Measurements from ENCODE around the gene TRIM15.

Gene TRIM15

DNA sequence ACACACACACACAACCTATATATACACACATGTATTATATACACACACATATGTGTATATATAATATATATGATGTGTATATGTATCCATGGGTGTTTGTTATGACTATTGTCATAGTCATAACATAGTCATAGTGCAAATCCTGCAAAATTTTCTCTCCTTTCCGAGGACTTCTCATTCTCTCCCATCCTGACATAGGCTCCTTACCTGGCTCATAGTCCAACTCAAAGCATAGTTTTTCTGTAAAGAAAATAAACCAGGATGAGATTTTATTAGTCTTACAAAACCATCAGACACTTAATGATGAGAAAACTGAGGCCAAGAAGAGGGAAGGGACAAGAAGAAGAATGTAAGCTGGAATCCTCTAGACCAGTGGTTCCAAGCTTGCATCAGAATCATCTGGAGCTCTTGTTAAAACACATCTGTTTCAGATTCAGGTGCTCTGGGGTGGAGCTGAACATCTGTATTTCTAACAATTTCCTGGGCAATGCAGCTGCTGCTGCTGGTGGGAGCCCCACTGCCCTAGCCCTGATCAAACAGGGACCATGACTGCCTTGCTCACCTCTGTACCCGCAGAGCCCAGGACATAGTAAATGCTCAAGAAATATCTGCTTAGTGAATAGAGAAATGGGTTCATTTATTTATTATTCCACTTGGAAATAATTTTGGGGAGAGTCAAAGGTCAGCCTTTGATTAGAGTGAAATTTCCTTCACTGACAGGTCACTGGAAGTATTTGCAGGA is 7.7 kb upstream of the TRIM15 start:
- Histone ChIP-seq H3K27me3 (ENCODE audit: control insufficient read depth, insufficient read depth, low read length) (peaks cover 37% of the 10 kb centered on the region), H3K9ac (ENCODE audit: low read length) (no peak overlapping the region), H3K27ac (ENCODE audit: low read depth, low read length) (no peak overlapping the region), H3K9me3 (ENCODE audit: control insufficient read depth, insufficient read depth, low read depth, low read length) (no peaks in the 10 kb centered on the region), H3K36me3 (ENCODE audit: control insufficient read depth, insufficient read depth, low read length) (no peaks in the 10 kb centered on the region), H3K4me3 (ENCODE audit: low read depth, low read length) (no peak overlapping the region), H3K4me1 (ENCODE audit: control insufficient read depth, insufficient read depth, low read length) (no peaks in the 10 kb centered on the region)

DNA sequence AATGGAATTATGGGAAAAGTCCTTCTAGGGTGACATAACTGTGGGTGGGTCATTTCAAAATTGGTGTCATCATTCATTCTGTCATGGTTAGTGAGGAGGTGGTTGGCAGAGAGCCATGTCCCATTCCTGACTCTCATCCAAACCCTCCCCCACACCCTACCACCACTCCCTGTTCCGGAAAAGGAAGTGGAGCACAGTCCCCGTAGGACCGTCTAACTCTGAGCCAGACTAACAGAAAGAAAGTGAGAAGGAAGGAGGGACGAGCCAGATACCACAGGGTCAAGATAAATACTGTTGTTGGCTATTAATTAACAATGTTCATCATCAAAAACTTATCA is 7.1 kb upstream of the TRIM15 start:
- Histone ChIP-seq H3K27me3 (ENCODE audit: control insufficient read depth, insufficient read depth, low read length) (peaks cover 37% of the 10 kb centered on the region), H3K4me1 (ENCODE audit: control insufficient read depth, insufficient read depth, low read length) (no peaks in the 10 kb centered on the region), H3K4me3 (ENCODE audit: low read depth, low read length) (no peak overlapping the region), H3K27ac (ENCODE audit: low read depth, low read length) (no peak overlapping the region), H3K9ac (ENCODE audit: low read length) (no peak overlapping the region), H3K9me3 (ENCODE audit: control insufficient read depth, insufficient read depth, low read depth, low read length) (no peaks in the 10 kb centered on the region), H3K36me3 (ENCODE audit: control insufficient read depth, insufficient read depth, low read length) (no peaks in the 10 kb centered on the region)

DNA sequence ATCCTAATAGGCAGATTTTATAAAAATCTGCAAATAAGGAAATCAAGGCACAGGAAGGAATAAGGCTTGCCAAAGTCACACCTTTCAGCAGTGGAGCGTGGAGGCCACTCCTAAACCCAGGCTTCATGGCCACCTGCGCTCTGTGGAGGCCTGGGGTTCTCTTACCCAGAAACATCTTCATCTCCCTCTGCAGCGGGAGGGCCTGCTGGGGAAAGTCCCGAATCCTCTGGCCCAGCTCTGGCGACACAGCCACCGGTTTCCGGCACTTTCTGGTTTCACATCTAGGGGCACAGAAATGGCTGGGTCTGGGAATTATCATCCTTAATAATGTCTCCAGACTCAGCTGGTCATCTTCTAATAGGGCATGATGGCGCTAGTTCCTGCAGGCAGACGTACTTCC is 6.6 kb upstream of the TRIM15 start:
- H3K4me1 ChIP-seq (ENCODE audit: control insufficient read depth, insufficient read depth, low read length) = no peaks in the 10 kb centered on the region
- no peak overlapping the region for H3K9ac ChIP-seq (ENCODE audit: low read length)
- no peaks in the 10 kb centered on the region for H3K36me3 ChIP-seq (ENCODE audit: control insufficient read depth, insufficient read depth, low read length)
- no peak overlapping the region for H3K27ac ChIP-seq (ENCODE audit: low read depth, low read length)
- H3K9me3 ChIP-seq (ENCODE audit: control insufficient read depth, insufficient read depth, low read depth, low read length) = no peaks in the 10 kb centered on the region
- H3K4me3 ChIP-seq (ENCODE audit: low read depth, low read length) = no peak overlapping the region
- H3K27me3 ChIP-seq (ENCODE audit: control insufficient read depth, insufficient read depth, low read length) = peaks cover 37% of the 10 kb centered on the region

DNA sequence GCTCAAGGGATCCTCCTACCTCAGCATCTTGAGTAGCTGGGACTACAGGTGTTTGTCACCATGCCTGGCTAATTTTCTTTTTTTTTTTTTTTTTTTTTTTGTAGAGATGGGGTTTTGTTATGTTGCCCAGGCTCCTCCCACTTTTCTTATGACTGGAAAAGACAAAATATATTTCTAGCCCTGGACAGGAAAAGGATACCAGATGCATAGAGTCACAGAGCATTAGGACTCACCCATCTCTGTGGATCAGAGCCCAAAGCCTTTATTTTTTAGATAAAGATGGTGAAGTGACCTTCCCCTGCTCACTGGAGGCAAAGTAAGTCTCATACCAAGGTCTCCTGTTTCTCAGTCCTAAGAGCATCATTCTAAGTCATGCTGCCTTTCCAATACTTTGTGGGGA is 5.8 kb upstream of the TRIM15 start:
- H3K27ac ChIP-seq (ENCODE audit: low read depth, low read length) = no peak overlapping the region
- H3K4me3 ChIP-seq (ENCODE audit: low read depth, low read length) = no peak overlapping the region
- H3K36me3 ChIP-seq (ENCODE audit: control insufficient read depth, insufficient read depth, low read length) = no peaks in the 10 kb centered on the region
- H3K27me3 ChIP-seq (ENCODE audit: control insufficient read depth, insufficient read depth, low read length) = peaks cover 34% of the 10 kb centered on the region
- no peaks in the 10 kb centered on the region for H3K9me3 ChIP-seq (ENCODE audit: control insufficient read depth, insufficient read depth, low read depth, low read length)
- H3K9ac ChIP-seq (ENCODE audit: low read length) = no peak overlapping the region
- no peaks in the 10 kb centered on the region for H3K4me1 ChIP-seq (ENCODE audit: control insufficient read depth, insufficient read depth, low read length)

DNA sequence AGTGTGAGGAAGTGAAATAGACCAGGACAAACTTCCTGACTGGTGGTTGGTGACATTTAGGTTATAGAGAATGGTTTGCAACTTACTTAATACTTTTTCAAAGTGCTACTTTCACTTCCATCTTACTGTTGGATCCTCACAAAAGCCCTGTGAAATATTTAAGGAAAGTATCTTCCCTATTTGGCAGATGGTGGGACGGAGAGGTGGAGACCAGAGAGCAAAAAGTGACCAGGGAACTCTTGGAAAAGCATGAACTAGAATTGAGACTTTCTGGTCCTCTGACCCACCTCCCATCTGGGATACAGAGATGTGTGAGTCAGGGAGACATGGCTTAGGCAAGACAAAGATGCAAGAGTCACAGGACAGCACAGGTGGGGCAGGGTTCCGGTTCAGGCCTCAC is 5.3 kb upstream of the TRIM15 start:
- no peaks in the 10 kb centered on the region for H3K36me3 ChIP-seq (ENCODE audit: control insufficient read depth, insufficient read depth, low read length)
- peaks cover under 1% of the 10 kb centered on the region; the same call in 1 of the 2 replicates for H3K4me1 ChIP-seq (ENCODE audit: control insufficient read depth, insufficient read depth, low read length)
- no peaks in the 10 kb centered on the region for H3K9me3 ChIP-seq (ENCODE audit: control insufficient read depth, insufficient read depth, low read depth, low read length)
- H3K27ac ChIP-seq (ENCODE audit: low read depth, low read length) = no peak overlapping the region
- no peak overlapping the region for H3K9ac ChIP-seq (ENCODE audit: low read length)
- peaks cover 32% of the 10 kb centered on the region for H3K27me3 ChIP-seq (ENCODE audit: control insufficient read depth, insufficient read depth, low read length)
- no peak overlapping the region for H3K4me3 ChIP-seq (ENCODE audit: low read depth, low read length)

DNA sequence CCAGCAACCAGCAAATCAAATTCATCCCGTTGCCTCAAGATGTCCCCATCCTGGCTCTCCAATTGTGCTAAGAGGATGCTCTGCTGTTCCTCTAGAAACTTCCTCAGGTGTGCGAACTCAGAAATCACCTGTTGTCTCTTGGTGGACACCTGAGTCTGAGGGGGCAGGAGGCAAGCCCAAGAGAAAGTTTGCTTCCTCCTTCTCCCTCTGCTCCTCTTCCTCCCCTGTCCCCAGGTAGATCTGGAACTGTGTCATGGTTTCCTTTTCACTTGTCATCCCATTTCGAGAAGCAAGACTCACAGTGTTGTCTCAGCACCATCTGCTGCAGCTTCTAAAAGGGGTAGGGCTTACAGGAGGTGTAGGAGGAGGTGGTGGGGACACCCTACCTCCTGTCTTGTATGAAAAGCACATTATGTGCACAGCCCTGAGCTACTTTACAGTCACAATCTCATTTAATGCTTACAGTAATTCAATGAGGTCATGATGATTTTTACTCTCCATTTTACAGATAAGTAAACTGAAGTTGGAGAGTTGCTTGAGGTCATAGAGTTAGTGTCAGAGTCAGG is 4.8 kb upstream of the TRIM15 start:
- no peak overlapping the region for H3K4me3 ChIP-seq (ENCODE audit: low read depth, low read length)
- H3K36me3 ChIP-seq (ENCODE audit: control insufficient read depth, insufficient read depth, low read length) = no peaks in the 10 kb centered on the region
- H3K4me1 ChIP-seq (ENCODE audit: control insufficient read depth, insufficient read depth, low read length) = peaks cover 6% of the 10 kb centered on the region; the same call in 1 of the 2 replicates
- H3K9ac ChIP-seq (ENCODE audit: low read length) = no peak overlapping the region
- peaks cover 29% of the 10 kb centered on the region for H3K27me3 ChIP-seq (ENCODE audit: control insufficient read depth, insufficient read depth, low read length)
- H3K9me3 ChIP-seq (ENCODE audit: control insufficient read depth, insufficient read depth, low read depth, low read length) = no peaks in the 10 kb centered on the region
- H3K27ac ChIP-seq (ENCODE audit: low read depth, low read length) = no peak overlapping the region

DNA sequence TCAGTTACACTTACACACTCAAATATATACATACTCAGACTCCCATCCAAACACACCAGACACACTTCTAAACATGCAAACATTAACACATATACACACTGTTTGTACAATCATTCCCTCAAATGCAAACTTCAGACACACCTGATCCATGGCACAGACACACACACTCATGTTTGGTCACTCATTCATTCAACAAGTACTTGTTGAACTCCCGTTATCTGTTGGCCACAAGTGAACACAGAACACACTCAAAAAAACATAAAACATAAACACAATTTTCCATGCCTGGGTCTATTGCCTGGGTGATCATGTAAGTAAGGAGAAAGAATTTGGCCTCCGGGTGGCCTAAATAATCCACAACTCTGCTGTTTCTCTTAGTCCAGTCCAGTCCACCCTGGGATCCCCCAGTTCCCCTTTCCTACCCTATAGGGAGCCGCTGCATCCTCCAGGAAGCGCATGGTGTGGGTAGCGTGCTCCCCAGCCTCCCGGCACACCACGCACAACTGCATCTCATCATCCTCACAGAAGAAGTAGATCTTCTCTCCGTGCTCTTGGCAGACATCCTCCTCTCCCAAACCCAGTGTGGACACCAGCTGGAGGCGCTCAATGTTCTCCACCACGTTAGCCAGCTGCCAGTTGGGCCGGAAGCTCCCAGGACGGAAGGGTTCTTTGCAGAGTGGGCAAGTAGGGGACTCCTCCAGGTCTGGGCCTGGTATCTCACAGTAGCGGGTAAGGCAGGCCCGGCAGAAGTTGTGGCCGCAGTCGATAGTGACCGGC is 3.1 kb upstream of the TRIM15 start:
- Histone ChIP-seq H3K9me3 (ENCODE audit: control insufficient read depth, insufficient read depth, low read depth, low read length) (no peaks in the 10 kb centered on the region), H3K27ac (ENCODE audit: low read depth, low read length) (no peak overlapping the region), H3K27me3 (ENCODE audit: control insufficient read depth, insufficient read depth, low read length) (peaks cover 19% of the 10 kb centered on the region), H3K4me1 (ENCODE audit: control insufficient read depth, insufficient read depth, low read length) (peaks cover 6% of the 10 kb centered on the region; the same call in 1 of the 2 replicates), H3K36me3 (ENCODE audit: control insufficient read depth, insufficient read depth, low read length) (no peaks in the 10 kb centered on the region), H3K9ac (ENCODE audit: low read length) (no peak overlapping the region), H3K4me3 (ENCODE audit: low read depth, low read length) (no peak overlapping the region)

DNA sequence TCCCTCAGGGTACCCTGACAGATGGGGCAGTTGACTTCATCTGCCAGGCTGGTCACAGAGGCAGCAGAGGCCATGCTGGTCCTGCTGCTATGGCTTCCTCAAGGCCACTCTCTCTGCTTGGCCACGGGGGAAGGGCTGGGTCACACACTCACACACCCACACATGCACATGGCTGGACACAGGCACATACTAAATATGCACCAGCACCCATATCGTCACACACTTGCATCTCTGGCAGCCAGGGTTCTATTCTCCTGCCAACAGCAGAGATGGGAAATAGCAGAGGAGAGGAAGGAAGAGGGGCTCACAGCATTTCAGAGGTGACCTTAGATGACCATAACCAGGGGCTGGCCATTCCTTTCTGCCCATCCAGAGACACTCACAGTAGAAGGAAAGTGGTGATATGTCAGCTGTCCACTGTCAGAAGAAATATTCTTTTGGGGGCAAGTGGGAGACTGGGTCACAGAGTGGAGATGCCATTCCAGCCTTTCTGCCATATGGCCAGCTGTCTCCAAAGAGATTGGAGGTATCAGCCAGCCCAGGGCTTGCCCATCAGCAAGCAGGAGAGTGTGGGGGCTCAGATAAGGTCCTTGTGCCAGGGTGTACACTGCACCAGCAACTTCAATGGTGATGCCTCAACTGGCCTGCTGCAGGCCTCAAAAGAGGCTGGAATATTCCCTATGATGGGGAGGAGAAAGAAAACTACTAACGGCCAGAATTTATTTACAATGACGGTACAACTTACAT is 2.4 kb upstream of the TRIM15 start, which contains the start of gene TRIM10:
TSS of gene TRIM10 (minus strand) at position 427 of the 747 bp plus-strand sequence. CDS start at position 74, 353 bp downstream.
- H3K27ac ChIP-seq (ENCODE audit: low read depth, low read length) = no peak within 1 kb of the TSS
- H3K4me3 ChIP-seq (ENCODE audit: low read depth, low read length) = no peak within 1 kb of the TSS
- no peaks in the 10 kb centered on the region for H3K9me3 ChIP-seq (ENCODE audit: control insufficient read depth, insufficient read depth, low read depth, low read length)
- H3K36me3 ChIP-seq (ENCODE audit: control insufficient read depth, insufficient read depth, low read length) = no peaks in the 10 kb centered on the region
- H3K4me1 ChIP-seq (ENCODE audit: control insufficient read depth, insufficient read depth, low read length) = peaks cover 6% of the 10 kb centered on the region; the same call in 1 of the 2 replicates
- peaks cover 19% of the 10 kb centered on the region for H3K27me3 ChIP-seq (ENCODE audit: control insufficient read depth, insufficient read depth, low read length)
- no peak within 1 kb of the TSS for H3K9ac ChIP-seq (ENCODE audit: low read length)

DNA sequence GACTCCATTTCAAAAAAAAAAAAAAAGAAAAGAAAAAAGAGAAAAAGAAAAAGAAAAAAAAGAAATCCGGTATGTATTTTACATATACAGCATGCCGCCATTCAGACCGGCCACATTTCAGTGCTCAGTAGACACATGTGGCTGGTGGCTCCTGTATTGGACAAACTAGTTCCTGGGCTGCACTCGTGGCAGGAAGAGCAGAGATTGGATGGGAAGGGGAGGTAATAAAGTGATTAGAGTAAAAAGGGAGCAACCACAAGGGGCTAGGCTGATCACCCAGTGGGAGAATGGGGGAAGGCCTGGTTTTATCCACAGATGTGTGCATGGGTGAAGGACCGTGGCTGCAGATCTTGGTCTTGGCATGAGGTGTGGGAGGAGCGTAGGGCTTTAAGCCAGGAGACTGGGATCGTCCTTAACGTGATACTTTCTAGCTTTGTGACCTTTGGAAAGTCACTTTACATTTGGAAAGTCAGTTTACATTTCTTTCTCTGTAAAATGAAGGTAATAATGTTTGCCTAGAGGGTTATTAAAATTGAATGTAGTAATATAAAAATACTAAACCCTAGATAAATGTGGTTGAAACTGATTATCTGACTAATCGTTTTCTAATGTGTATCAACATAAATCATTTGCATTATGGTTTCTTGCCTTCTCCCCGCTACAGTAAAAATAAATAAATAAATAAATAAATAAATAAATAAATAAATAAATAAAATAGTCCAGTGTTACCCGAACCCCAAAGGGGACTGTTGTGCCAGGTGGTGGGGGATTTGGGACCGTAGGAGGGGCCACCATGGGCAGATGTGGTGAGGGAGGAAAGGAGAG is 869 bp upstream of the TRIM15 start:
- H3K4me3 ChIP-seq (ENCODE audit: low read depth, low read length) = no peak overlapping the region
- H3K4me1 ChIP-seq (ENCODE audit: control insufficient read depth, insufficient read depth, low read length) = peaks cover 6% of the 10 kb centered on the region; the same call in 1 of the 2 replicates
- H3K27ac ChIP-seq (ENCODE audit: low read depth, low read length) = no peak overlapping the region
- no peaks in the 10 kb centered on the region for H3K36me3 ChIP-seq (ENCODE audit: control insufficient read depth, insufficient read depth, low read length)
- peaks cover 23% of the 10 kb centered on the region for H3K27me3 ChIP-seq (ENCODE audit: control insufficient read depth, insufficient read depth, low read length)
- H3K9ac ChIP-seq (ENCODE audit: low read length) = no peak overlapping the region
- no peaks in the 10 kb centered on the region for H3K9me3 ChIP-seq (ENCODE audit: control insufficient read depth, insufficient read depth, low read depth, low read length)

DNA sequence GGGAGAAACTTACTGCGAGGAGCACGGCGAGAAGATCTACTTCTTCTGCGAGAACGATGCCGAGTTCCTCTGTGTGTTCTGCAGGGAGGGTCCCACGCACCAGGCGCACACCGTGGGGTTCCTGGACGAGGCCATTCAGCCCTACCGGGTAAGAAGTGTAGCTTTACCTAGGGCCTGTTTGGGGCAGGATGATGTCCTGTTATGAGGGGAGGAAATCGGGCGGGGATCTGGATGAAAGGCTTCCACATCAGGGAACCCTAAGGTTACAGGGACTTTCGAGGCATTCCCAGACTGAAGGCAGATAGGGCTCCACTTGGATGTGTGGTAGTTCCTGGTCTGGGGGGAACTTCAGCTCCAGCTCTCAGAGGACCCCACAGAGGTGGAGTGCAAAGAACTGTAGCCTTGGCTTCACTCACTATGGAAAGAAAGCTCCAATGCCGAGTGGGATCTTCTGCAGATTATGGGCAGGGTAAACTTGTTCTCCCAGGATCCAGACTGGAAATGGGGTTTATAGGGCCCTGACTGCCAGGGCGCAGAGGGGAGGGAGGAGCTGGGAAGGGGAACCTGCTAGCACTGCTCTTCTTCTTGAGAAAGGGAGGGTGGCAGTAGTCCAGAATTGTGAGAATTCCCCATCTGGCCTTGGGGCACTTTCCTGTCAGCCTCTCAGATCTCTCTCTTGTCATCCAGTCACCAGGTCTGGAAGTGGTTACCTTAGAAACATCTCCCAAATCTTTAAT is 740 bp downstream of the TRIM15 start:
- Histone ChIP-seq H3K4me3 (ENCODE audit: low read depth, low read length) (no peak overlapping the region), H3K9ac (ENCODE audit: low read length) (no peak overlapping the region), H3K27me3 (ENCODE audit: control insufficient read depth, insufficient read depth, low read length) (peaks cover 17% of the 10 kb centered on the region), H3K4me1 (ENCODE audit: control insufficient read depth, insufficient read depth, low read length) (peaks cover 6% of the 10 kb centered on the region; the same call in 1 of the 2 replicates), H3K36me3 (ENCODE audit: control insufficient read depth, insufficient read depth, low read length) (no peaks in the 10 kb centered on the region), H3K27ac (ENCODE audit: low read depth, low read length) (no peak overlapping the region), H3K9me3 (ENCODE audit: control insufficient read depth, insufficient read depth, low read depth, low read length) (no peaks in the 10 kb centered on the region)

All from HUES6 (cell line).